ENCODE data around the gene PBLD.
"Not testable (repeated sequence)": the region's sequence is repeated elsewhere in the genome, so short reads cannot be mapped to it uniquely, and the experiment has no call there.

PBLD gene

DNA sequence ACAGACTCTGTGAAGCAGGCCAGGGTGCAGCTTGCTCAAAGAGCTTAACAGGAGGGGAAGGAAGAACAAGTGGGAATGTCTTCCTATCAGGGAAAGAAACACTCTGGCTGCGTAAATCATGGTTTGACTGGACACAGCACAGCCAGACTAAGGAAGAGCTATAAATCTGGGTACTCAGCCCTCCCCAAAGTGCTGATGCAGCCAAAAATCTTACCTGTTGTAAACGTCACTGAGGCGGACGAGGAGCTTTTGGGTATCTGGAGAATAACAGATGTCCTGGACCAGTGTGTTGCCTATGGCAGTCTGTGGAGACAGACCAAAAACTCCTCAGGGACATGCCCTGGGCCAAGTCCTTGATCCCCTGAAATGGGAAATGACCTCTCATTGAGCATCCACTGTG lies 44.0 kb downstream of the PBLD start:
- Histone ChIP-seq H3K14ac (ENCODE audit: low read length in 2 of 2) (no peak overlapping the region), H3K4me2 (ENCODE audit: low read length, poor library complexity, severe bottlenecking) (no peak overlapping the region), H4K91ac (ENCODE audit: low read length) (no peak overlapping the region), H3K36me3 (ENCODE audit: control insufficient read depth in 1 of 2, insufficient read depth in 2 of 2, low read depth in 1 of 2, low read length in 2 of 2) (peaks cover 0 to 3% of the 10 kb centered on the region in 2 experiments), H2AK5ac (ENCODE audit: low read length, severe bottlenecking) (no peak overlapping the region), H3K9me3 (ENCODE audit: control insufficient read depth, low read length) (no peaks in the 10 kb centered on the region), H4K8ac (ENCODE audit: low read length) (no peak overlapping the region), H2BK15ac (ENCODE audit: low read depth, poor library complexity, severe bottlenecking) (no peak overlapping the region), H2BK5ac (ENCODE audit: low read depth, low read length, poor library complexity, severe bottlenecking) (no peak overlapping the region), H3K4ac (ENCODE audit: low read depth in 1 of 2, low read length in 2 of 2) (no peak overlapping the region), H3K27me3 (ENCODE audit: control insufficient read depth in 1 of 2, insufficient read depth in 1 of 2, low read length in 2 of 2) (no peaks in the 10 kb centered on the region), H3K23ac (ENCODE audit: low read length in 2 of 2) (no peak overlapping the region), H3K9ac (ENCODE audit: low read length) (no peak overlapping the region), H2BK120ac (ENCODE audit: low read depth, low read length) (no peak overlapping the region), H2AFZ (ENCODE audit: low read depth, low read length) (no peak overlapping the region), H2BK12ac (ENCODE audit: low read length in 2 of 2) (no peak overlapping the region), H3K4me1 (ENCODE audit: control insufficient read depth, insufficient read depth, low read depth, low read length) (peaks cover 1% of the 10 kb centered on the region), H3K27ac (ENCODE audit: low read length, poor library complexity, severe bottlenecking) (no peak overlapping the region), H3K4me3 (ENCODE audit: insufficient read depth in 1 of 2, low read depth in 1 of 2, low read length in 2 of 2) (no peak overlapping the region), H3K79me1 (replicated peaks; ENCODE audit: low read length, poor library complexity, severe bottlenecking) (no peaks in the 10 kb centered on the region), H3K18ac (ENCODE audit: low read depth in 1 of 2, low read length in 2 of 2) (no peak overlapping the region)
- DNase-seq = no peak
- WGBS = 48% methylated on average over 4 of the region's 4 CpGs

DNA sequence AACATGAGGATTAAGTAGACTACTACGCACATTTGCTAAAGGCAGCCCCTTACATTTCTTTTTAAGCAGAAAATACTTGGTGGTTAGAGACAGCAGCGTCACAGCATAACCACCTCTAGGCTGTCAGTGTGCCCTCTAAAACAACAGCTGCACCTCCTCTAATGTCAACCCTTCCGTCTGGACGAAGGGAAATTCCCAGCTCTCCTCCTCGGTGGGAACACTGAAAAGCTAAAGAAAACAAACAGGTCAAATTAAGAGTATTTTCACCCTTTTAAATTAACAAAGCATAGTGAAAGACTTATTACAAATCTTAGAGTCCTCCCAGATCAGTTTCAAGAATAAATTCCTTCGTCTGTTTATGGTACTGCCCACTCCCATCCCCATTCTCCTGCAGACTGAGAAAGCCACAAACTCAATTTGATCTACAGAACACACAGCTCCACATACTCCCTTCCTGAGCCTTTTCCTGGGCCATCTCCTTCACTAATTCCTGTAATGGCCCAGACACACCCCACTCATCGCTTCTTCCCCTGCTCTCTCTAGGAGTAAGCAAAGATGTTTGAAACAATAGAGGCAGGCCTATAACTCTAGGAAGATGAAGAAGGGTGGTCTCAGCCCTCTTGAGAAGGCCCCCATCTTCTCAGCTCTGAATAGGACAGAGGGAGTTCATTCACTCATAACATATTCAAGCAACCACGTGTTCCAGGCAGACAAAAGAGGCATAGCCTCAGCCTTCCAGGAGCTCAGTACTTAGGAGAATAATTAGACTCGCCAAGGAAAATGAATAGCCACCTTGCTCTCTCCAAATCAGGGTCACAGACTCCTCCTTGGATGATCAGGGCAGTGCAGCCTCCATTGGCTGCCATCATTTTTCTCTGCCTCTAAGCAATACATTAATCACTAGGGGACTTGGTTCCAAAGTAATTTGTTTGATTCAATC lies 48.4 kb downstream of the PBLD start:
- peak; percentile 67 for DNase-seq
- H3K9me3 ChIP-seq (ENCODE audit: control insufficient read depth, low read length) = no peaks in the 10 kb centered on the region
- peaks cover 0 to 3% of the 10 kb centered on the region in 2 experiments for H3K36me3 ChIP-seq (ENCODE audit: control insufficient read depth in 1 of 2, insufficient read depth in 2 of 2, low read depth in 1 of 2, low read length in 2 of 2)
- 51% methylated on average over 9 of the region's 9 CpGs for WGBS
- H2BK12ac ChIP-seq (ENCODE audit: low read length in 2 of 2) = no peak overlapping the region
- H3K4ac ChIP-seq (ENCODE audit: low read depth in 1 of 2, low read length in 2 of 2) = no peak overlapping the region
- no peak overlapping the region for H4K8ac ChIP-seq (ENCODE audit: low read length)
- no peak overlapping the region for H2BK5ac ChIP-seq (ENCODE audit: low read depth, low read length, poor library complexity, severe bottlenecking)
- no peak overlapping the region for H3K23ac ChIP-seq (ENCODE audit: low read length in 2 of 2)
- H3K27ac ChIP-seq (ENCODE audit: low read length, poor library complexity, severe bottlenecking) = no peak overlapping the region
- H2AFZ ChIP-seq (ENCODE audit: low read depth, low read length) = no peak overlapping the region
- no peak overlapping the region for H2BK15ac ChIP-seq (ENCODE audit: low read depth, poor library complexity, severe bottlenecking)
- H3K18ac ChIP-seq (ENCODE audit: low read depth in 1 of 2, low read length in 2 of 2) = no peak overlapping the region
- H3K27me3 ChIP-seq (ENCODE audit: control insufficient read depth in 1 of 2, insufficient read depth in 1 of 2, low read length in 2 of 2) = no peaks in the 10 kb centered on the region
- no peak overlapping the region for H3K4me3 ChIP-seq (ENCODE audit: insufficient read depth in 1 of 2, low read depth in 1 of 2, low read length in 2 of 2)
- peaks cover 1% of the 10 kb centered on the region for H3K4me1 ChIP-seq (ENCODE audit: control insufficient read depth, insufficient read depth, low read depth, low read length)
- no peaks in the 10 kb centered on the region for H3K79me1 ChIP-seq (replicated peaks; ENCODE audit: low read length, poor library complexity, severe bottlenecking)
- no peak overlapping the region for H2BK120ac ChIP-seq (ENCODE audit: low read depth, low read length)
- H2AK5ac ChIP-seq (ENCODE audit: low read length, severe bottlenecking) = no peak overlapping the region
- no peak overlapping the region for H3K14ac ChIP-seq (ENCODE audit: low read length in 2 of 2)
- H3K9ac ChIP-seq (ENCODE audit: low read length) = no peak overlapping the region
- H4K91ac ChIP-seq (ENCODE audit: low read length) = no peak overlapping the region
- no peak overlapping the region for H3K4me2 ChIP-seq (ENCODE audit: low read length, poor library complexity, severe bottlenecking)

DNA sequence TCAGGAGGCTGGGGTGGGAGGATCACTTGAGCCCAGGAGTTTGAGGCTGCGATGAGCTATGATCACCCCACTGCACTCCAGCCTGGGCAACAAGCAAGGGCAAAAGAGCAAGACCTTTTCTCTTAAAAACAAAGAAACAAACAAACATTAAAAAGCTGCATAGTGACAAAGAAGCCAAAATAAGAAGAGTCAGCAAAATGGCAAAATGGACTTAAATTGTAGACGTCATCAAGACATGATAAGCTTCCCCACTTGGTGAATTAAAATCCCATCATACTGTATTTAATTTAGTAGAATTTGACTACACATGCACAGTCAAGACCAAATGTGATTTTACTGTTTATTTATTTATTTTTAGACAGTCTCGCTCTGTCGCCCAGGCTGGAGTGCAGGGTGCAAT lies 52.0 kb downstream of the PBLD start:
- no peaks in the 10 kb centered on the region for H3K27me3 ChIP-seq (ENCODE audit: control insufficient read depth in 1 of 2, insufficient read depth in 1 of 2, low read length in 2 of 2)
- H3K9me3 ChIP-seq (ENCODE audit: control insufficient read depth, low read length) = no peaks in the 10 kb centered on the region
- no peak overlapping the region for H2BK120ac ChIP-seq (ENCODE audit: low read depth, low read length)
- H3K4me2 ChIP-seq (ENCODE audit: low read length, poor library complexity, severe bottlenecking) = no peak overlapping the region
- 100% methylated on average over 4 of the region's 4 CpGs for WGBS
- no peaks in the 10 kb centered on the region for H3K36me3 ChIP-seq (ENCODE audit: control insufficient read depth in 1 of 2, insufficient read depth in 2 of 2, low read depth in 1 of 2, low read length in 2 of 2)
- no peak overlapping the region for H2BK12ac ChIP-seq (ENCODE audit: low read length in 2 of 2)
- no peaks in the 10 kb centered on the region for H3K79me1 ChIP-seq (replicated peaks; ENCODE audit: low read length, poor library complexity, severe bottlenecking)
- no peak overlapping the region for H3K4me3 ChIP-seq (ENCODE audit: insufficient read depth in 1 of 2, low read depth in 1 of 2, low read length in 2 of 2)
- no peak overlapping the region for H3K27ac ChIP-seq (ENCODE audit: low read length, poor library complexity, severe bottlenecking)
- H2BK5ac ChIP-seq (ENCODE audit: low read depth, low read length, poor library complexity, severe bottlenecking) = no peak overlapping the region
- no peak overlapping the region for H2AK5ac ChIP-seq (ENCODE audit: low read length, severe bottlenecking)
- H4K8ac ChIP-seq (ENCODE audit: low read length) = no peak overlapping the region
- no peak overlapping the region for H3K4ac ChIP-seq (ENCODE audit: low read depth in 1 of 2, low read length in 2 of 2)
- H3K4me1 ChIP-seq (ENCODE audit: control insufficient read depth, insufficient read depth, low read depth, low read length) = peaks cover 1% of the 10 kb centered on the region
- DNase-seq = no peak
- no peak overlapping the region for H4K91ac ChIP-seq (ENCODE audit: low read length)
- no peak overlapping the region for H3K9ac ChIP-seq (ENCODE audit: low read length)
- H2AFZ ChIP-seq (ENCODE audit: low read depth, low read length) = no peak overlapping the region
- H3K18ac ChIP-seq (ENCODE audit: low read depth in 1 of 2, low read length in 2 of 2) = no peak overlapping the region
- H3K23ac ChIP-seq (ENCODE audit: low read length in 2 of 2) = no peak overlapping the region
- H3K14ac ChIP-seq (ENCODE audit: low read length in 2 of 2) = no peak overlapping the region
- no peak overlapping the region for H2BK15ac ChIP-seq (ENCODE audit: low read depth, poor library complexity, severe bottlenecking)

DNA sequence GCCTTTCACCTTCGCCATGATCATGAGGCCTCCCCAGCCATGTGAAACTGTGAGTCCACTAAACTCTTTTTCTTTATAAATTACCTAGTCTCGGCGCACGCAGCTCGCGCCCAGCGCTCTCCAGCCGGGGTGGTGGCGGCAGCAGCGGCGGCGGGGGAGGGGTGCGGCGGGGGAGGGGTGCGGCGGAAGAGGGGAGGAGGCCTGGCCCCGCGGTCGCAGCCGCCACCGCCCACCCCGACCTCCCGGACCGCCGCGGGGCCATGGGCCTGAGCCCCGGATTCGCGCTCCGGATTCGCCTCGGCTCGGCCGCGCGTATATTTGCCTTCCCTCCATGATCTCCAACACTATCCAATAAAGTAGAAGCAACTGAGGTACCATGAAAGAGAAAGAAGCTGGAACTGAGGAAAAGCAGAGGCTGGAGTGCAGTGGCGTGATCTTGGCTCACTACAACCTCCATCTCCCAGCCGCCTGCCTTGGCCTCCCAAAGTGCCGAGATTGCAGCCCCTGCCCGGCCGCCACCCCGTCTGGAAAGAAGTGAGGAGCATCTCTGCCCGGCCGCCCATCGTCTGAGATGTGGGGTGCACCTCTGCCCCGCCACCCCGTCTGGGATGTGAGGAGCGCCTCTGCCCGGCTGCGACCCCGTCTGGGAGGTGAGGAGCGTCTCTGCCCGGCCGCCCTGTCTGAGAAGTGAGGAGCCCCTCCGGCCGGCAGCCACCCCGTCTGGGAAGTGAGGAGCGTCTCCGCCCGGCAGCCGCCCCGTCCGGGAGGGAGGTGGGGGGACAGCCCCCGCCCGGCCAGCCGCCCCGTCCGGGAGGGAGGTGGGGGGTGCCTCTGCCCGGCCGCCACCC lies 53.6 kb downstream of the PBLD start:
- not testable (repeated sequence) for H2BK12ac ChIP-seq (ENCODE audit: low read length in 2 of 2); H2AK5ac ChIP-seq (ENCODE audit: low read length, severe bottlenecking); H3K4me2 ChIP-seq (ENCODE audit: low read length, poor library complexity, severe bottlenecking); H3K9ac ChIP-seq (ENCODE audit: low read length); H3K23ac ChIP-seq (ENCODE audit: low read length in 2 of 2); DNase-seq; H4K8ac ChIP-seq (ENCODE audit: low read length); H3K79me1 ChIP-seq (replicated peaks; ENCODE audit: low read length, poor library complexity, severe bottlenecking); H3K27ac ChIP-seq (ENCODE audit: low read length, poor library complexity, severe bottlenecking); H2BK5ac ChIP-seq (ENCODE audit: low read depth, low read length, poor library complexity, severe bottlenecking); H3K9me3 ChIP-seq (ENCODE audit: control insufficient read depth, low read length); H3K4me3 ChIP-seq (ENCODE audit: insufficient read depth in 1 of 2, low read depth in 1 of 2, low read length in 2 of 2); H2BK120ac ChIP-seq (ENCODE audit: low read depth, low read length); H3K14ac ChIP-seq (ENCODE audit: low read length in 2 of 2); H3K36me3 ChIP-seq (ENCODE audit: control insufficient read depth in 1 of 2, insufficient read depth in 2 of 2, low read depth in 1 of 2, low read length in 2 of 2); H2BK15ac ChIP-seq (ENCODE audit: low read depth, poor library complexity, severe bottlenecking); H2AFZ ChIP-seq (ENCODE audit: low read depth, low read length); H3K27me3 ChIP-seq (ENCODE audit: control insufficient read depth in 1 of 2, insufficient read depth in 1 of 2, low read length in 2 of 2); H4K91ac ChIP-seq (ENCODE audit: low read length); H3K4ac ChIP-seq (ENCODE audit: low read depth in 1 of 2, low read length in 2 of 2); H3K18ac ChIP-seq (ENCODE audit: low read depth in 1 of 2, low read length in 2 of 2); H3K4me1 ChIP-seq (ENCODE audit: control insufficient read depth, insufficient read depth, low read depth, low read length)
- 95% methylated on average over 48 of the region's 70 CpGs for WGBS

All from mesenchymal stem cell (in vitro differentiated cells and primary cell).